ENCODE data around the gene DDX55.

The DDX55 gene

DNA sequence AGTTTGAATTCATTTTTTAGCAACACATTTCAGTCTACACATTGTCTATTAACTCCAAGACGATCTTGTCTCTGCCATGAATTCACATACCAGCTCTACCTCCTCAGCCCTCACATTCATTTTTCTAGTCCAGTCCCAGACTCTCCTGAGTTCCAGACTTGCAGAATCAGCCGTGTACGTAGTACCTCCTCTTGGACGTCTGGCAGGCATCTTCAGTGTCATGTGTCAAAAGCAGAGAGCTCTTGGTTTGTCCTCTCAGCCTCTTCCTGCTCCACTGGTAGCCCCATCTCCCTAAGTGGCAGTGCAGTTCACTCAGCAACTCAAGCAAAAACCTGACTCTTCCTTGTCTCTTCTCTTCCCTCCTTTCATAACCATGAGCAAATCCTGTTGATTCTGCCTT is 54.5 kb downstream of the DDX55 start:
- no peak for DNase-seq (ENCODE audit: low spot score)
- Histone ChIP-seq H3K4me3 (no peak overlapping the region), H3K27ac (no peak overlapping the region)
- TF ChIP-seq CTCF (IDR thresholded peaks at IDR 0.05): no peak

GRCh38 chr12:123657211-123657610 is 55.3 kb downstream of the DDX55 start:
- no peak for TF ChIP-seq CTCF (IDR thresholded peaks at IDR 0.05)
- Histone ChIP-seq H3K27ac (no peak overlapping the region), H3K4me3 (no peak overlapping the region)
- no peak for DNase-seq (ENCODE audit: low spot score)

GRCh38 chr12:123659996-123660727 is 58.3 kb downstream of the DDX55 start:
- no peak overlapping the region for H3K27ac ChIP-seq
- no peak for TF ChIP-seq CTCF (IDR thresholded peaks at IDR 0.05)
- H3K4me3 ChIP-seq: no peak overlapping the region
- no peak for DNase-seq (ENCODE audit: low spot score)

- no peak for DNase-seq (ENCODE audit: low spot score)
- no peak for TF ChIP-seq CTCF (IDR thresholded peaks at IDR 0.05)
- Histone ChIP-seq H3K27ac (no peak overlapping the region), H3K4me3 (no peak overlapping the region)
Observed at GRCh38 chr12:123667771-123668170, 65.9 kb downstream of the DDX55 start.
